K562 (cell line): Measurements from ENCODE around the gene B3GAT1. TPM values are rescaled to one million over a fixed set of nuclear protein-coding genes. Genes with fewer than 3 reads are reported as not detected.

ENCODE experiments used
- ATAC-seq: fragments of 200-7000 bp; cut with Tn5 transposase; 3 replicates; pipeline ENCODE4 v1.9.1; 2020; ENCODE audit warnings: moderate library complexity
- BruUV-seq: library from RNA; stranded (reverse); fragments of 400-500 nt; replicated peaks from 2 replicates; lab custom pipeline; 2021; lab: Mats Ljungman, UMichigan
- CTCF ChIA-PET: fragments of 300-600 bp; formaldehyde crosslinking; extraction: SDS; loops from one replicate; lab custom pipeline; 2021; ENCODE audit warnings: low intra/inter-chr PET ratio; lab: Yijun Ruan, JAX
- POLR2A ChIA-PET: fragments of 300-600, 350-650 bp; sonication (Branson Sonifier 250); formaldehyde crosslinking; extraction: SDS; loops from one replicate; lab custom pipeline; 2021; ENCODE audit warnings: antibody characterized with exemption, inconsistent platforms; lab: Yijun Ruan, JAX
- DNase-seq, 4 experiments: peaks; one replicate each; pipeline versions ENCODE4 v3.0.0 to v3.0.0-alpha.2; 2011 to 2018; ENCODE audit warnings: low spot score in 3 of 4, mixed read lengths in 3 of 4; ENCODE audit errors: extremely low read depth in 1 of 4
- FAIRE-seq: peaks from 2 replicates; lab custom pipeline; 2011; peaks lifted over from hg19 to GRCh38; lab: Jason Lieb, UNC
- H2AFZ ChIP-seq: 2 replicates; pipeline ENCODE4 v1.6.0; 2011; ENCODE audit warnings: low read depth, low read length, control low read depth, inconsistent platforms
- H3K27ac ChIP-seq: fragments of 200-600 bp; 3 replicates; pipeline ENCODE4 v1.8.0; 2011; ENCODE audit warnings: low read depth, mild to moderate bottlenecking, control low read depth, inconsistent platforms, low read length, moderate library complexity, mixed read lengths; ENCODE audit errors: extremely low read depth
- H3K27me3 ChIP-seq, 2 experiments: fragments of 300-600 bp in 1 of 2; 2 replicates in 1 of 2; 3 replicates in 1 of 2; pipeline versions ENCODE4 v1.6.0 to v1.8.0; 2011; ENCODE audit warnings: inconsistent platforms in 2 of 2, low read length in 2 of 2, mild to moderate bottlenecking in 1 of 2, mixed read lengths in 1 of 2, moderate library complexity in 1 of 2; ENCODE audit not compliant: control insufficient read depth in 2 of 2, insufficient read depth in 2 of 2
- H3K36me3 ChIP-seq: fragments of 300-600 bp; 3 replicates; pipeline ENCODE4 v1.8.0; 2011; ENCODE audit warnings: mild to moderate bottlenecking, low read length, inconsistent platforms; ENCODE audit not compliant: control insufficient read depth, insufficient read depth
- H3K4me1 ChIP-seq, 2 experiments: fragments of 200-600 bp in 1 of 2; replicated peaks in 1 of 2; 2 replicates in 1 of 2; 3 replicates in 1 of 2; pipeline versions ENCODE4 v1.5.1 to v1.8.0; 2011; ENCODE audit warnings: inconsistent platforms in 2 of 2, low read length in 2 of 2, mild to moderate bottlenecking in 1 of 2, mixed read lengths in 1 of 2, moderate library complexity in 1 of 2; ENCODE audit not compliant: control insufficient read depth in 2 of 2, insufficient read depth in 2 of 2
- H3K4me2 ChIP-seq: 2 replicates; pipeline ENCODE4 v1.6.1; 2011; ENCODE audit warnings: low read length, control low read depth, inconsistent platforms, mixed read lengths; ENCODE audit not compliant: insufficient read depth
- H3K4me3 ChIP-seq: fragments of 200-600 bp; sonication (generic), shearing (Covaris generic); 2 replicates; pipeline ENCODE4 v1.5.1; 2016; ENCODE audit warnings: control low read depth, inconsistent platforms
- H3K79me2 ChIP-seq: fragments of 200-600 bp; 3 replicates; pipeline ENCODE4 v1.8.0; 2011; ENCODE audit warnings: low read length, inconsistent platforms; ENCODE audit not compliant: control insufficient read depth, insufficient read depth
- H3K9ac ChIP-seq, 2 experiments: 2 replicates each; pipeline versions ENCODE4 v1.6.0 to v1.6.1; 2011; ENCODE audit warnings: low read depth in 2 of 2, low read length in 2 of 2, control low read depth in 1 of 2, inconsistent platforms in 1 of 2, mild to moderate bottlenecking in 1 of 2, mixed read lengths in 1 of 2; ENCODE audit not compliant: insufficient read depth in 1 of 2
- H3K9me1 ChIP-seq: one replicate; pipeline ENCODE4 v1.6.0; 2011; ENCODE audit warnings: inconsistent platforms, mild to moderate bottlenecking, low read length, moderate library complexity; ENCODE audit not compliant: control insufficient read depth, insufficient read depth
- H3K9me3 ChIP-seq: replicated peaks from 2 replicates; pipeline ENCODE4 v1.5.1; 2011; ENCODE audit warnings: low read depth, low read length, inconsistent platforms; ENCODE audit not compliant: control insufficient read depth, insufficient read depth
- H4K20me1 ChIP-seq: replicated peaks from 2 replicates; pipeline ENCODE4 v1.6.1; 2011; ENCODE audit warnings: low read length, inconsistent platforms, mixed read lengths; ENCODE audit not compliant: control insufficient read depth, insufficient read depth
- ARID3B ChIP-seq: fragments of 250-450 bp; sonication (Bioruptor Pico); IDR thresholded peaks from 2 replicates; pipeline ENCODE4 v1.4.0; 2020; ENCODE audit warnings: borderline replicate concordance
- E2F1 ChIP-seq: sonication (generic); formaldehyde crosslinking; IDR thresholded peaks from 2 replicates; pipeline ENCODE4 v1.8.1; 2023; ENCODE audit warnings: mild to moderate bottlenecking, missing genetic modification reagents, moderate library complexity
- ETS2 ChIP-seq: IDR thresholded peaks from 2 replicates; pipeline ENCODE4 v1.6.1; 2016; ENCODE audit warnings: borderline replicate concordance, missing genetic modification characterization, mild to moderate bottlenecking, moderate library complexity, missing compliant biosample characterization; ENCODE audit not compliant: poor library complexity, severe bottlenecking
- NCOA4 ChIP-seq: fragments of 450-650 bp; IDR thresholded peaks from 2 replicates; pipeline ENCODE4 v1.6.1; 2018; ENCODE audit warnings: mild to moderate bottlenecking; ENCODE audit not compliant: partially characterized antibody
- POLR2AphosphoS2 ChIP-seq: IDR thresholded peaks from 2 replicates; pipeline ENCODE4 v1.6.1; 2012; ENCODE audit warnings: low read length, improper control_type of control experiment
- POLR2AphosphoS5 ChIP-seq: IDR thresholded peaks from 2 replicates; pipeline ENCODE4 v1.6.1; 2011; ENCODE audit warnings: mild to moderate bottlenecking, low read depth, low read length, moderate library complexity; ENCODE audit not compliant: control insufficient read depth, insufficient read depth
- POLR3G ChIP-seq: IDR thresholded peaks from 2 replicates; pipeline ENCODE4 v1.6.1; 2011; ENCODE audit not compliant: insufficient read length, insufficient replicate concordance; ENCODE audit errors: extremely low read depth
- PPARD ChIP-seq: fragments of 250-450 bp; sonication (Bioruptor Pico); IDR thresholded peaks from 2 replicates; pipeline ENCODE4 v1.8.0; 2022; ENCODE audit warnings: inconsistent platforms, mild to moderate bottlenecking, moderate library complexity
- RAD21 ChIP-seq, 2 experiments: fragments of 250-450 bp in 1 of 2; fragments of 450-650 bp in 1 of 2; sonication (Bioruptor Pico) in 1 of 2; formaldehyde crosslinking in 1 of 2; IDR thresholded peaks in 1 of 2; conservative IDR thresholded peaks in 1 of 2; 2 replicates each; pipeline versions ENCODE4 v1.4.0 to v1.8.0; 2020 to 2022; ENCODE audit warnings: mild to moderate bottlenecking in 2 of 2, moderate library complexity in 1 of 2
- SMARCC2 ChIP-seq: fragments of 450-650 bp; IDR thresholded peaks from 2 replicates; pipeline ENCODE4 v1.6.1; 2017; ENCODE audit warnings: antibody characterized with exemption, moderate library complexity, mild to moderate bottlenecking, low read depth
- ZFPM2 ChIP-seq: fragments of 250-450 bp; sonication (Bioruptor Pico); IDR thresholded peaks from 2 replicates; pipeline ENCODE4 v1.5.1; 2022; ENCODE audit warnings: mild to moderate bottlenecking
- ZMIZ1 ChIP-seq, 2 experiments: fragments of 150-350 bp in 1 of 2; IDR thresholded peaks; 2 replicates each; pipeline ENCODE4 v1.6.1; 2012 to 2016; ENCODE audit warnings: low read depth in 2 of 2, low read length in 2 of 2, mild to moderate bottlenecking in 1 of 2, moderate library complexity in 1 of 2
- ZNF175 ChIP-seq: fragments of 200-800 bp; sonication (Bioruptor generic); IDR thresholded peaks from 2 replicates; pipeline ENCODE4 v1.6.1; 2016; ENCODE audit warnings: low read depth, mild to moderate bottlenecking, missing genetic modification characterization, missing compliant biosample characterization
- ZNF436 ChIP-seq: fragments of 250-450, 450-650 bp; sonication (Bioruptor Pico); formaldehyde crosslinking; IDR thresholded peaks from 2 replicates; pipeline ENCODE4 v1.7.0; 2020; ENCODE audit warnings: mild to moderate bottlenecking
- ZNF778 ChIP-seq: fragments of 450-650 bp; formaldehyde crosslinking; IDR thresholded peaks from 2 replicates; pipeline ENCODE4 v1.4.0; 2020; ENCODE audit warnings: mild to moderate bottlenecking, moderate library complexity
- WGBS: fragments of 100-300 bp; shearing (Covaris generic); methylation state at CpG from one replicate; pipeline ENCODE4 v1.1.6; 2016; ENCODE audit warnings: low coverage, mixed read lengths; ENCODE audit not compliant: insufficient coverage; ENCODE audit errors: missing lambda C conversion rate; 5-methylcytosine and 5-hydroxymethylcytosine counted together
- in situ Hi-C: fragments of 300-500 bp; cut with MboI; formaldehyde crosslinking; loops from 4 replicates; pipeline ENCODE4 v1.15.0; 2018; ENCODE audit warnings: inconsistent platforms, mixed read lengths
- intact Hi-C: fragments of 100-400 bp; cut with micrococcal nuclease; formaldehyde crosslinking; loops from 2 replicates; pipeline ENCODE4 v1.14.2; 2022
- polyA plus RNA-seq, 8 experiments: library from polyadenylated mRNA; depleted of rRNA in 4 of 8; stranded (reverse) in 5 of 8; unstranded in 3 of 8; fragments of >200 nt; fragmentation: Nextera tagmentation in 2 of 8; fragmentation: Illumina TruSeq in 1 of 8; extraction: Ambion mirVana in 2 of 8; extraction: Trizol in 1 of 8; gene quantifications; 2 replicates each; pipeline versions ENCODE4 v1.2.1 to v1.2.3, GENCODE V29; 2011 to 2014; ENCODE audit warnings: inconsistent platforms in 1 of 8, missing spikeins in 1 of 8
- total RNA-seq, 7 experiments: library from RNA; depleted of rRNA in 6 of 7; stranded (reverse); fragments of >200 nt in 6 of 7; fragmentation: Illumina TruSeq in 2 of 7; extraction: Trizol in 2 of 7; gene quantifications; 2 replicates each; pipeline versions ENCODE4 v1.2.1 to v1.2.3, GENCODE V29; 2011 to 2021; ENCODE audit warnings: low replicate concordance in 1 of 7

The B3GAT1 gene
- total and polyA plus RNA-seq, 9 of the 15 experiments (the other 6 are each of a cell fraction or from before 2014, with no cell fraction given), result 0.01 to 0.53 (median 0.14) TPM; not detected in 1

- Histone ChIP-seq H3K27ac (no peak overlapping the region), H3K27me3 (no peaks in the 10 kb centered on the region), H3K4me1 (peaks cover 0 to 21% of the 10 kb centered on the region in 2 experiments; a peak in 3 of 5 replicates), H3K4me2 (no peak overlapping the region), H3K9me3 (no peaks in the 10 kb centered on the region), H3K36me3 (no peaks in the 10 kb centered on the region; the same call in 2 of the 3 replicates), H3K9ac (no peak overlapping the region), H2AFZ (no peak overlapping the region), H4K20me1 (no peaks in the 10 kb centered on the region), H3K79me2 (no peaks in the 10 kb centered on the region), H3K4me3 (no peak overlapping the region), H3K9me1 (peaks cover 4% of the 10 kb centered on the region)
- CTCF ChIA-PET, result no interaction called here
- WGBS, result 64% methylated on average over 19 of the region's 32 CpGs
- ATAC-seq (no peak), FAIRE-seq (no peak), DNase-seq (no peak)
- intact Hi-C loops, result no loop called here
- in situ Hi-C loops, result no loop called here
- BruUV-seq, result no TSS peak
- POLR2A ChIA-PET, result interaction anchor here (0.9 kb wide), 1 partner anchor 9 kb away, joined by 3 read pairs; no protein-coding TSS in a partner anchor
- TF ChIP-seq SMARCC2 (no peak), E2F1 (CRISPR knock-in tag) (no peak), ARID3B (CRISPR knock-in tag) (no peak), ETS2 (no peak), ZNF436 (CRISPR knock-in tag) (no peak), POLR2AphosphoS5 (no peak), ZFPM2 (CRISPR knock-in tag) (no peak), POLR3G (no peak), ZNF778 (CRISPR knock-in tag) (no peak), NCOA4 (no peak), RAD21 (CRISPR knock-in tag; conservative IDR thresholded peaks at IDR 0.05 in 1 of 2, IDR thresholded peaks at IDR 0.05 in 1 of 2) (no peak), POLR2AphosphoS2 (no peak), ZMIZ1 (IDR thresholded peaks at IDR 0.05; ENCODE audit: low read depth in 2 of 2, low read length in 2 of 2) (no peak), PPARD (CRISPR knock-in tag) (no peak), ZNF175 (CRISPR knock-in tag) (no peak)
Observed at GRCh38 chr11:134362192-134362901, 49.7 kb downstream of the B3GAT1 start.
